Subcutaneous adipose tissue (tissue), 4 donors: ENCODE results near the gene PLXNB2. TPM values are rescaled to one million over a fixed set of nuclear protein-coding genes. Genes with fewer than 3 reads are reported as not detected.

Experiments used
- total RNA-seq, 4 donors: library from RNA; depleted of rRNA; stranded (reverse); fragments of >200 nt; gene quantifications; one replicate each; pipeline ENCODE4 v1.1.0, GENCODE V29; 2016
- TF ChIP-seq, protein P1 (sequence below): fragments of 450-650 bp; IDR thresholded peaks from one replicate; pipeline ENCODE4 v1.5.1; 2016; ENCODE audit warnings: low read depth, mild to moderate bottlenecking, control low read depth, antibody characterized with exemption, moderate library complexity

The PLXNB2 gene
- total RNA-seq, 4 donors from 2014 or later: 59.2 to 128 (median 97.0) TPM

DNA sequence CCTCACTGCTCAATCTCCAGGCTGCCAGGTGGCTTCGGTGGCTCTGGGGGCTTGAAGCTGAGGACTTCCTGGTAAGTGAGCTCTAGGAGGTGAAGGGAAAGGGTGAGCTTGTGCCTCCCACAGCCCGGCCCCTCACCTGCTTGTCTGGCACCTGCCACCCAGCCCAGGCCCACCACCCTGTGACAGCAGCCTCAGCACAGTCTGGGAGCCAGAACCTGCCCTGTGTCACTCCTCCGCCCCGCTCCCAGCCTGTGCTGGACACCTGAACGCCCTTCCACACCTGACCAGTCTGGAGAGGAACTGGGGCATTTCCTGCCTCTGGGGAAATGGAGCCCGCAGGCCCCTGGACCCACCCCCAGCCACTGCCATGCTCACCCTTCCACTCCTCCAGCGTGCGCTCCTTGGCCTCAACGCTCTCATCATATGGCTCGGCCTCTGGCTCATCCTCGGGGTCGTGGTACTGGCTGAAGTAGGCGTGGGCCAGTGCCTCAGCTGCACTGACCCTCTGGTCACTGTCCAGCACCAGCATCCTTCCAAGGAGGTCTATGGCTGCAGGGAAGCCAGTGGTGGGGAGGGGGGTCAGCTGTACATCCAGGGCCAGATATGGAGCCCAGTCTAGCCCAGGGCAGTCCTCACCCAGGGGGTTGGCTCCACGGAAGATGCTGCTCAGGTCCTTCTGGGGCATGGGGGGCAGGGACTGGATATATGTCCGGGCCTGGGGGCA lies 42.3 kb downstream of the PLXNB2 start:
- TF ChIP-seq, protein P1, sequence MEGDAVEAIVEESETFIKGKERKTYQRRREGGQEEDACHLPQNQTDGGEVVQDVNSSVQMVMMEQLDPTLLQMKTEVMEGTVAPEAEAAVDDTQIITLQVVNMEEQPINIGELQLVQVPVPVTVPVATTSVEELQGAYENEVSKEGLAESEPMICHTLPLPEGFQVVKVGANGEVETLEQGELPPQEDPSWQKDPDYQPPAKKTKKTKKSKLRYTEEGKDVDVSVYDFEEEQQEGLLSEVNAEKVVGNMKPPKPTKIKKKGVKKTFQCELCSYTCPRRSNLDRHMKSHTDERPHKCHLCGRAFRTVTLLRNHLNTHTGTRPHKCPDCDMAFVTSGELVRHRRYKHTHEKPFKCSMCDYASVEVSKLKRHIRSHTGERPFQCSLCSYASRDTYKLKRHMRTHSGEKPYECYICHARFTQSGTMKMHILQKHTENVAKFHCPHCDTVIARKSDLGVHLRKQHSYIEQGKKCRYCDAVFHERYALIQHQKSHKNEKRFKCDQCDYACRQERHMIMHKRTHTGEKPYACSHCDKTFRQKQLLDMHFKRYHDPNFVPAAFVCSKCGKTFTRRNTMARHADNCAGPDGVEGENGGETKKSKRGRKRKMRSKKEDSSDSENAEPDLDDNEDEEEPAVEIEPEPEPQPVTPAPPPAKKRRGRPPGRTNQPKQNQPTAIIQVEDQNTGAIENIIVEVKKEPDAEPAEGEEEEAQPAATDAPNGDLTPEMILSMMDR: no peak

DNA sequence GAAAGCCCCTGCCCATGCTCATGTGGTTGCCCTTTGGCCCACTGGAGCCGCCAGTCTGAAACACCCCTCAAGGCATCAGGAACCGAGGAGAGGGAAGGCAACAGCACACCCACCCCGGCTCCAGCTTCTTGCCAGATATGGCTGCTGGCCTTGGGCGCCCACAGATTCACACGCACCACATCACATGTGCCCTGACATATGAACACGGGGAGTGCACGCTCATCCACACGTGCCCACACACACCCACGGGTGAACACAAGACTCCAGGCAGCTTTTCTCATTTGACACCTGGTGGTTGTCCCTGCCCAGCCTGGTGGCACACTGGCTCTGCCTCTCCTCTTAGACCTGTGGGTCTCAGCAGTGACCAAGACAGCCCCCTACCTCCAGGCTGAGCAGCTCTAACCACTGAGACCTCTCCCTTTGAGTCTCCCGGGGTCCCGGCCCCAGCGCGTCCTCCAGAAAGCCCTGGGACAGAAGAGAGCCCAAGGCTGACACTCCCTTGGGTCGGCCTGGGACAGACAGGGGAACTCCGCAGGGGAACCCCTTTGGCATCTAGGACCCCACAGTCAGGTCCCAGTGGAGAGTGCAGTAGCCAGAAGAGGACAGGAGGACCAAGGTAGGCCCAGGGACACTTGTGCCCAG lies 43.2 kb downstream of the PLXNB2 start:
- TF ChIP-seq, protein P1: no peak

DNA sequence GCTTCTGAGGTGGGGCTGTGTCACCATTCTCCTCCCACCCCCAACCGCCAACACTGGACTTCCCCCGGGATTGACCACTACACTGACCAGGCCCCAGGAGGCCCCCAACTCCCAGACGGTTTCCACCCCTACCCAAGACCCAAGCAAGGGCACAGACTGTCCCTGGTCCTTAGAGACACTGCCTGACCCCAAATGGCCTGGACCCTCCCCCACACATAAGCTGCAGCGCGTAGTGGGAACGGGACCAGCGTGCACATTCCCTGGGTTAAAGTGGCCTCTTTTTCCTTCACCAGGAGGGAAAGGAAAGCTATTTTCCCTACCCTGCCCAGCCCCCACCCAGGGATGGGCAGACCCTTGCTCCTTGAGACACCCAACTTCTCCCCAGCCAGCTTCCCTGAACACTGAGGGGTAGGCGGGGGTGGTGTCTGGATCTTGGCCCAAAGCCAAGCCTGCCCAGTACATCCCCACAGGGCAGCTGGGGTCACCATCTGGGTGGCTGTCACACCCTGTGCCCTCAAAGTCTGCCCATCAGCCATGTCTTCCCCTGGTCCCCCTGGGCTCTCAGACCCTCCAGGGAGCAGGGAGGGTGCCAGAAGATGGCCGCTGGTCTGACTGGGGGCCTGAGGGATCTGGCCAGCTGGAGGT lies 44.4 kb downstream of the PLXNB2 start:
- TF ChIP-seq, protein P1: no peak

DNA sequence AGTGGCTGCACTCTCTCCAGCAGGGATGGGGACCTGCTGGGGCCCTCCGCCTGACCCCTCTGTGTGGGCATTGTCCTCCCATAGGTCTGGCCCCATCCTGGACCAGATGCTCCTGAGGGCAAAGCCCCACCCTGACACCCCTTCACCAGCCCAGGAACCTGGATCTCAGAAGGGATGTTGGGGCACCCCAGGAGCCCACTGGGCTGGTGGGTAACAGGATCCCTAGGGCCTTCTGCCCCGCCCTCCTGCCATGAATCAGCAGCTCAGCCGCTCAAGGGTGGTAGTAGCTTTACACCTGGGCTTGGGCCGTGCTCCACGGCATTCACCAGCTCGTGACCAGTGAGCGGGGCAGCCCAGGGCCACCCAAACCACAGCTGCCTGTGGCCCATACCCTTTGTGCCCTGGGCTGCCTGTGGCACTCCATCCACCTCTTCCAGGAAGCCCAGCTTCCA lies 45.0 kb downstream of the PLXNB2 start:
- TF ChIP-seq, protein P1: no peak

DNA sequence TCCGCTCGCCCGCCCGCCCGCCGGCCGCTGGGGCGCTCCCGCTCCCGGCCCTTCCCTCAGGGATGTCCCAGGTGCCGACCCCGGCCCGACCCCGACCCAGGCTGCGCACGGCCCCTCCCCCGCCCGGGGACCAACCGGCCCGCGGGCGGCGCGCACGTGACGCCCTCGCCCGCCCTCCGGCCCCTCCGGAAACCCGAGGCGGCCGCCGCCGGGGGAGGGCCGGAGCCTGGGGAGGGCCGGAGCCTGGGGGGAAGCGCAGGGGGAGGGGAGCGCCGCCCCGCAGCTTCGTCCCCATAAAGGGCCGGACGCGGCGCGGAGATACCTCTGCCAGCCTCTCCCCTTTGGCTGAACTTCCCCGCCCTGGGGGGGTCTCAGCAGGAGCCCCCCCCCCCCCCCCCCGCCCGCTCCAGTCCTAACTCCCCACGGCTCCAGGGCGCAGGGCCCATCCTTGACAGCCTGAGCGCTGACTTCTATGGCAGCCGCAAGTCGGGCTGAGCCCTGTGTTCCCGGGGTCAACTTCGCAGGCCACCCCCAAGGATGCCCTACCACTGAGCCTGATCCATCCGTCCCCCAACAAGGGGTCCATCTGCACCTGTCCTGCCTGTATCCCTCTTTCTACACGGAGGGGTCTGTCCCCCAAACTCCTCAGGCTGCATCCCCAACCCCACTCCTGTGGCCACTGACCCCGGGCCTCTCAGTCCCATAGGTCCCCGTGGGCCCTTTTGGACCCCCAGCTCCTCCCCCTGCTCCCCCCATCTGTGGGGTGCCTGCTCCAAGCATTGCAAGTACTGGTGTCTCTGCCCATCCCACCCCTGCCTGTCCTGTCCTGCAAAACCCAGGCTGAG lies 45.6 kb downstream of the PLXNB2 start, which contains the start of gene MAPK12:
Gene MAPK12, minus strand, starts transcription at position 69 of the 845 bp plus-strand sequence. CDS start 174 bp downstream, outside the sequence.
- TF ChIP-seq, protein P1: no peak

DNA sequence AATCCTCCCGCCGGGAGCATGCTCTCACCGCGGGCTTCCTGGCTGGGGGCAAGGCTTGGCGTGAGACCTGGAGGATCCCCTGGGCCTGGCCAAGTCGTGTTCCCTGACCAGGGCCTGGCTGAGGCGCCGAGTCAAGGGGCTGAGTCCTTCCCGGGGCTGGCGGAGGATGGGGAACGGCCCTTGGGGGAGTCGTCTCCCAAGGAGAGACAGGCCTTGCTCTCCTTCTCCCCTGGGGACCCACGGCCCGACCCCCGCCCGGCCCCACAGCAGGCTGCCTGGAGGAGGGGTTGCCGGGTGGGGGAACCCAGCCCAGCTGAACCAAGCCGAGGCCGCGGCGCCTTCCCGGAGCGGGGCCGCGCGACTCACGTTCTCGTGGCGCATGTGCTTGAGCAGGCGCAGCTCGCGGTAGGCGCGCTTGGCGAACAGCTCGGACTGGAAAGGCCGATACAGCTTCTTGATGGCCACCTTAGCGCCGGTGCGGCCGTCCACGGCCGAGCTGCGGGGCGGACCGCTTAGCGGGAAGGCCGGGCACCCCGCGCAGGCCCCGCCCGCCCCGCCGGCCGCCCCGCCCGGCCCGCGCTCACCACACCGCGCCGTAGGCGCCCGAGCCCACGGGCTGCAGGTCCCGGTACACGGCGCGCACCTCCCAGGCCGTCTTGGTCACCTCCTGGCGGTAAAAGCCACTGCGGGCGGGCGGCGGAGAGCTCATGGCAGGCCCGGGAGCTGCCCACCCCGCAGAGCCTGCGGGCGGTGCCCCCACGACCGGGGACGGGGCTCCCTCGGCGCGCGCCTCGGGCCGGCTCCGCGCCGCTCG lies 46.4 kb downstream of the PLXNB2 start:
- TF ChIP-seq, protein P1: no peak
